Measurements from ENCODE around the gene FTCD. TPM values are rescaled to one million over a fixed set of nuclear protein-coding genes. Genes with fewer than 3 reads are reported as not detected.

FTCD gene
- polyA plus RNA-seq, 1 experiment: 0.06 TPM

- ChIA-PET CTCF (interaction anchor here (1.0 to 1.3 kb wide), 2 partner anchors 139 to 141 kb away, joined by 4 to 5 read pairs; no protein-coding TSS in a partner anchor), POLR2A (no interaction called here)
- DNase-seq (ENCODE audit: low read depth): no peak
- TF ChIP-seq CTCF (IDR thresholded peaks at IDR 0.05; ENCODE audit: insufficient read depth, low read depth, low read length): no peak
- no peak overlapping the region for H3K4me3 ChIP-seq (ENCODE audit: low read depth, low read length)
- H3K36me3 ChIP-seq (ENCODE audit: control insufficient read depth, insufficient read depth, low read length): peaks cover 57% of the 10 kb centered on the region
- H3K27me3 ChIP-seq (ENCODE audit: control insufficient read depth, insufficient read depth, low read length): no peaks in the 10 kb centered on the region
Observed at GRCh38 chr21:46111857-46112724, 43.3 kb downstream of the FTCD start.

GRCh38 chr21:46111193-46111571, 44.2 kb downstream of the FTCD start:
- ChIA-PET CTCF (interaction anchor here (1.4 kb wide), 1 partner anchor 140 kb away, joined by 4 read pairs; no protein-coding TSS in a partner anchor), POLR2A (no interaction called here)
- Histone ChIP-seq H3K27me3 (ENCODE audit: control insufficient read depth, insufficient read depth, low read length) (no peaks in the 10 kb centered on the region), H3K4me3 (ENCODE audit: low read depth, low read length) (no peak overlapping the region), H3K36me3 (ENCODE audit: control insufficient read depth, insufficient read depth, low read length) (peaks cover 51% of the 10 kb centered on the region)
- no peak for DNase-seq (ENCODE audit: low read depth)
- no peak for TF ChIP-seq CTCF (IDR thresholded peaks at IDR 0.05; ENCODE audit: insufficient read depth, low read depth, low read length)

- TF ChIP-seq CTCF (IDR thresholded peaks at IDR 0.05; ENCODE audit: insufficient read depth, low read depth, low read length): 0 out of 2 replicates have a peak, but pooled peaks have one; percentile 16
- no peaks in the 10 kb centered on the region for H3K27me3 ChIP-seq (ENCODE audit: control insufficient read depth, insufficient read depth, low read length)
- DNase-seq (ENCODE audit: low read depth): no peak
- ChIA-PET POLR2A (no interaction called here), CTCF (interaction anchor here (1.2 to 1.9 kb wide), 3 partner anchors 10 to 139 kb away, joined by 3 to 9 read pairs (median 4); no protein-coding TSS in a partner anchor)
- peaks cover 45% of the 10 kb centered on the region for H3K36me3 ChIP-seq (ENCODE audit: control insufficient read depth, insufficient read depth, low read length)
- no peak overlapping the region for H3K4me3 ChIP-seq (ENCODE audit: low read depth, low read length)
Observed at GRCh38 chr21:46110499-46111192, 44.7 kb downstream of the FTCD start.

GRCh38 chr21:46109313-46110221, 45.8 kb downstream of the FTCD start:
- H3K36me3 ChIP-seq (ENCODE audit: control insufficient read depth, insufficient read depth, low read length): peaks cover 36% of the 10 kb centered on the region
- DNase-seq (ENCODE audit: low read depth): no peak
- ChIA-PET CTCF (interaction anchor here (0.9 to 1.9 kb wide), 4 partner anchors 9 to 139 kb away, joined by 3 to 9 read pairs (median 4); no protein-coding TSS in a partner anchor), POLR2A (no interaction called here)
- no peaks in the 10 kb centered on the region for H3K27me3 ChIP-seq (ENCODE audit: control insufficient read depth, insufficient read depth, low read length)
- TF ChIP-seq CTCF (IDR thresholded peaks at IDR 0.05; ENCODE audit: insufficient read depth, low read depth, low read length): no peak
- no peak overlapping the region for H3K4me3 ChIP-seq (ENCODE audit: low read depth, low read length)

All from BJ (cell line).